ENCODE data around the gene ANKRD39. TPM values are rescaled to one million over a fixed set of nuclear protein-coding genes. Genes with fewer than 3 reads are reported as not detected.

Gene ANKRD39
- total RNA-seq, 2 experiments from 2014 or later = 22.6 TPM

GRCh38 chr2:96832408-96832753, 25.4 kb downstream of the ANKRD39 start:
- H3K4me3 Mint-ChIP-seq = no peak overlapping the region
- ATAC-seq (no peak), DNase-seq (no peak)
- intact Hi-C loops (cut with micrococcal nuclease) = no loop called here
- no peak for TF ChIP-seq CTCF (IDR thresholded peaks at IDR 0.05)
- ChIA-PET CTCF (no interaction called here), POLR2A (interaction anchor here (1.2 kb wide), 1 partner anchor 19 kb away, joined by 3 read pairs; no protein-coding TSS in a partner anchor)
- H3K9me3 Mint-ChIP-seq = no peaks in the 10 kb centered on the region
- no peaks in the 10 kb centered on the region for H3K4me1 Mint-ChIP-seq (ENCODE audit: low read depth)
- no peaks in the 10 kb centered on the region for H3K27me3 Mint-ChIP-seq
- peaks cover 26% of the 10 kb centered on the region for H3K36me3 Mint-ChIP-seq (ENCODE audit: low read depth)
- no peak overlapping the region for H3K27ac Mint-ChIP-seq

GRCh38 chr2:96831679-96832078, 26.1 kb downstream of the ANKRD39 start:
- H3K4me3 Mint-ChIP-seq = no peak overlapping the region
- CTCF ChIA-PET = no interaction called here
- POLR2A ChIA-PET = interaction anchor here (0.5 to 1.2 kb wide), 2 partner anchors 8 to 18 kb away, joined by 3 read pairs; no protein-coding TSS in a partner anchor
- no peak overlapping the region for H3K27ac Mint-ChIP-seq
- no peaks in the 10 kb centered on the region for H3K27me3 Mint-ChIP-seq
- H3K36me3 Mint-ChIP-seq (ENCODE audit: low read depth) = peaks cover 26% of the 10 kb centered on the region
- no peaks in the 10 kb centered on the region for H3K9me3 Mint-ChIP-seq
- intact Hi-C loops (cut with micrococcal nuclease) = no loop called here
- H3K4me1 Mint-ChIP-seq (ENCODE audit: low read depth) = no peaks in the 10 kb centered on the region
- no peak for ATAC-seq
- no peak for TF ChIP-seq CTCF (IDR thresholded peaks at IDR 0.05)
- no peak for DNase-seq

- peaks cover 27% of the 10 kb centered on the region for H3K36me3 Mint-ChIP-seq (ENCODE audit: low read depth)
Measured at GRCh38 chr2:96830044-96830562, 27.7 kb downstream of the ANKRD39 start.

GRCh38 chr2:96828874-96829273, 28.9 kb downstream of the ANKRD39 start:
- H3K36me3 Mint-ChIP-seq (ENCODE audit: low read depth) = peaks cover 25% of the 10 kb centered on the region
- ChIA-PET POLR2A (interaction anchor here (0.8 kb wide), 1 partner anchor 13 kb away, joined by 4 read pairs; the partner anchor contains the start of gene CNNM3), CTCF (no interaction called here)
- ATAC-seq = no peak
- no peaks in the 10 kb centered on the region for H3K27me3 Mint-ChIP-seq
- H3K9me3 Mint-ChIP-seq = no peaks in the 10 kb centered on the region
- no peak overlapping the region for H3K27ac Mint-ChIP-seq
- no peaks in the 10 kb centered on the region for H3K4me1 Mint-ChIP-seq (ENCODE audit: low read depth)
- no peak overlapping the region for H3K4me3 Mint-ChIP-seq
- no peak for DNase-seq
- TF ChIP-seq CTCF (IDR thresholded peaks at IDR 0.05) = no peak
- intact Hi-C loops (cut with micrococcal nuclease) = no loop called here

More at GRCh38 chr2:96830044-96830562, 27.7 kb downstream of the ANKRD39 start:
- TF ChIP-seq CTCF (IDR thresholded peaks at IDR 0.05) = no peak
- H3K27me3 Mint-ChIP-seq = no peaks in the 10 kb centered on the region
- no peak overlapping the region for H3K27ac Mint-ChIP-seq
- no peak for ATAC-seq
- no peaks in the 10 kb centered on the region for H3K4me1 Mint-ChIP-seq (ENCODE audit: low read depth)
- intact Hi-C loops (cut with micrococcal nuclease) = no loop called here
- H3K9me3 Mint-ChIP-seq = no peaks in the 10 kb centered on the region
- ChIA-PET CTCF (no interaction called here), POLR2A (no interaction called here)
- H3K4me3 Mint-ChIP-seq = no peak overlapping the region
- DNase-seq = no peak

- ChIA-PET CTCF (no interaction called here), POLR2A (interaction anchor here (0.8 kb wide), 1 partner anchor 13 kb away, joined by 4 read pairs; the partner anchor contains the start of gene CNNM3)
- H3K4me1 Mint-ChIP-seq (ENCODE audit: low read depth) = no peaks in the 10 kb centered on the region
- ATAC-seq (no peak), DNase-seq (no peak)
- intact Hi-C loops (cut with micrococcal nuclease) = no loop called here
- no peak for TF ChIP-seq CTCF (IDR thresholded peaks at IDR 0.05)
- H3K36me3 Mint-ChIP-seq (ENCODE audit: low read depth) = peaks cover 22% of the 10 kb centered on the region
- no peaks in the 10 kb centered on the region for H3K9me3 Mint-ChIP-seq
- H3K4me3 Mint-ChIP-seq = no peak overlapping the region
- no peaks in the 10 kb centered on the region for H3K27me3 Mint-ChIP-seq
- H3K27ac Mint-ChIP-seq = no peak overlapping the region
Measured at GRCh38 chr2:96828436-96828835, 29.4 kb downstream of the ANKRD39 start.
